Fibroblast of mammary gland (primary cell): Measurements from ENCODE around the gene MYL7.
A peak's percentile ranks its signal among the peaks of the same experiment; 100 is the strongest.

Experiments used
- DNase-seq: peaks from one replicate; pipeline ENCODE4 v3.0.0-alpha.2; 2010; ENCODE audit warnings: low read depth
- H3K4me3 ChIP-seq: 2 replicates; pipeline ENCODE4 v1.5.1; 2011; ENCODE audit warnings: low read depth, mild to moderate bottlenecking, low read length, moderate library complexity; ENCODE audit not compliant: control insufficient read depth
- CTCF ChIP-seq: conservative IDR thresholded peaks from 2 replicates; pipeline ENCODE4 v1.5.1; 2011; ENCODE audit warnings: low read depth, low read length, inconsistent platforms; ENCODE audit not compliant: control insufficient read depth, insufficient read depth

The MYL7 gene

GRCh38 chr7:44150466-44150832 is 9.3 kb upstream of the MYL7 start:
- no peak for TF ChIP-seq CTCF
- no peak overlapping the region for H3K4me3 ChIP-seq
- DNase-seq: peak; percentile 2

- DNase-seq: peak; percentile 7
- no peak for TF ChIP-seq CTCF
- no peak overlapping the region for H3K4me3 ChIP-seq
Observed at GRCh38 chr7:44149571-44150465, 8.7 kb upstream of the MYL7 start.

GRCh38 chr7:44148961-44149536 is 7.9 kb upstream of the MYL7 start:
- no peak for DNase-seq
- H3K4me3 ChIP-seq: no peak overlapping the region
- no peak for TF ChIP-seq CTCF

GRCh38 chr7:44148166-44148565 is 7.0 kb upstream of the MYL7 start:
- peak; percentile 11 for DNase-seq
- no peak for TF ChIP-seq CTCF
- H3K4me3 ChIP-seq: no peak overlapping the region

GRCh38 chr7:44147026-44147991 is 6.2 kb upstream of the MYL7 start:
- DNase-seq: no peak
- TF ChIP-seq CTCF: no peak
- H3K4me3 ChIP-seq: no peak overlapping the region
